Measurements from ENCODE around the gene FYB1.
"Not testable (repeated sequence)": the region's sequence is repeated elsewhere in the genome, so short reads cannot be mapped to it uniquely, and the experiment has no call there.

The FYB1 gene

GRCh38 chr5:39225405-39226099 is 6.2 kb upstream of the FYB1 start:
- no peak for DNase-seq

GRCh38 chr5:39224196-39224761 is 4.9 kb upstream of the FYB1 start:
- DNase-seq: no peak

DNA sequence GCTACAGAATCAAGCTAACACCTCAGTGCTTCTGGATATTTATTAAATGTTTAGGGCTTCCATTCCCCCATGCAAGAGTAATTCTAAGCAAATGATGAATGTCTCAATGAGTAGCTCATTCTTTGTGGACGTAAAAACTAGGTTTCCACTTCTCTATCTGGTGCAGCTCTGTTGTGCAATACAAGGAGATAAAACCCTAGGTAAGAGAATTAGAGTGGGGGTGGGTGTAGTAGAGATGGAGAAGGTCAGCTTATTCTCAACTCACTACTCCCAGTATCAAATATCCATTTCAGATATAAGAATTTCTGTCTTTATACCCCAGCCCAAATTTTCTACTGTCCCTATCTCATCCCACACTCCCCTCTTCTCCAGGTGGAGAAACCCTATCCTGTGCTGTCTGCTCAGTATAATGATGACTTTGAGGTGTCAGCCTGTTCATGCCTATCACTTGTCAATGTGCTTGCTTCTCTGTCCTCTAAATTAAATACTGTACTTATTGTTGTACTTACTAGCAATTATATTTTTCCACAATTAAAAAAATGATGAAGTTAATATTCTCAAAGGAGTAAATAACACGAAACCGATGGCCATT is 4.3 kb upstream of the FYB1 start:
- no peak for DNase-seq

GRCh38 chr5:39221671-39222070 is 2.3 kb upstream of the FYB1 start:
- DNase-seq: not testable (repeated sequence)

DNA sequence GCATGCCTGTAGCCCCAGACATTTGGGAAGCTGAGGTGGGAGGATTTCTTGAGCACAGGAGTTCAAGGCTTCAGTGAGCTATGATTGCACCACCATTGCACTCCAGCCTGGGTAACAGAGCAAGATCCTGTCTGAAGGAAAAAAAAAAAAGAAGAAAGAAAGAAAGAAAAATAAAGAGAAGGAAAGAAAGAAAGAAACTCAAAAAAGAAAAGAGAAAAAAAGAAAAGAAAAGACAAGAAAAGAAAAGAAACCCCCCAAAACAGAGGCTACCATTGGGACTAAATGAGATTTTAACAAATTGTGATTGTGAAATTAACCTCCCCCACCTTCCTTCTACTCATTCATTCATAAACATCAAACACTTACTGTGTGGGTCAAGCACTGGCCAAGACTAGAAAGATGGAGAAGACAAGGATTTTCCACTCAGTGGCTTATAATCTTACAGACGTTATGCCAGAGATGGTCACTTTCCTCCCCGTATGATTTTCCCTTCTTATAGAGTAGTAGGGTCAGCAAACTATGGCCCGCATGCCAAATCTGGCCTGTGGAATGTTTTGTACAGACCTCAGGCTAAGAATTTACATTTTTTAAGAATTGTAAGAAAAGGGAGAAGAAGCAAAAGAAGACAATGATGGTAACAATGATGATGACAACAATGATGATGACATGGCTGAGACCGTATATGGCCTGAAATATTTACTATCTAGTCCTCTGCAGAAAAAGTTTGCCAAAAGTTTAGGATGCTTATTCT is 1.1 kb upstream of the FYB1 start:
- no peak for DNase-seq

- DNase-seq: no peak
Observed at GRCh38 chr5:39218482-39219402, 621 bp downstream of the FYB1 start.

DNA sequence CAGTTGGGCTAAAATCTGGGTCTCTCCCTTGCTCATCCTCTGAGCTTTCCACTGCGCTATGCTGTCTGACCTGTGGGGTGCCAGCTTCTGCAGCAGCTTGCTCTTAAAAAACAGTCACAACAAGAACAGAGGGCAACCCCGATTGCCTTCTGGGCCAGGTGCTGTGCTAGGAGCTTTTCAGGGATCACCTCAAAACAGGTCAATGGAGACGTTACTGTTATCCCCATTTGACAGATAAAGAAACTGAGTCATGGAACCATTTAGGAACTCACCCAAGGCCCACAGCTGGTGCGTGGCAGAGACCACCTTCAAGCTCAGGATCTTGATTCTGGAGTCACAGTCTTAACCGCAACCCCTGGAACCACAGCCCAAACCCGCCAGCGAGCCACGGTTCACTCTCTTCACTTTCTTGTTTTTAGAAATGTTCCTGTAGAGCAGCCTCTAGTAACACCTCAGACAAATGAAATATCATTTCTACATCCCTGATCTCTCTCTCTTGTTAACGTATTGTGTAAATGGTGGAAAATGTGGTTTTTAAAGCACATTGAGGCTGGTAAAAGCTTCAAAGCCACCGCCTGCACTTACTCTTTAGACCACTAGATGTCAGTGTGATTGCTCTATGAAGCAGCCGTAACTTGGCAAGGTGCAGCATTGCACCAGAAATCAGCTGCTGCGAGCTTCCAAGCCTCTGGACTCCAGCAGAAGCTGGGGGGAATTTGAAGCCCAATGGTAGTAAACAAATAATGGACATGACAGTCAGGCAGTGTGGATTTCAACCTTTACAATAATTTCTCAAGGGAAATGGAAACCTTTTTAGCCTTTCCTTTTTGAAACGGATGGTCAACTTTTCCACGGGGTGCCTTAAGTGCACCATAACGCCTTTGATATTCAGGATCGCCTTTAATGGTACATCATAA is 1.7 kb downstream of the FYB1 start:
- DNase-seq: no peak

DNA sequence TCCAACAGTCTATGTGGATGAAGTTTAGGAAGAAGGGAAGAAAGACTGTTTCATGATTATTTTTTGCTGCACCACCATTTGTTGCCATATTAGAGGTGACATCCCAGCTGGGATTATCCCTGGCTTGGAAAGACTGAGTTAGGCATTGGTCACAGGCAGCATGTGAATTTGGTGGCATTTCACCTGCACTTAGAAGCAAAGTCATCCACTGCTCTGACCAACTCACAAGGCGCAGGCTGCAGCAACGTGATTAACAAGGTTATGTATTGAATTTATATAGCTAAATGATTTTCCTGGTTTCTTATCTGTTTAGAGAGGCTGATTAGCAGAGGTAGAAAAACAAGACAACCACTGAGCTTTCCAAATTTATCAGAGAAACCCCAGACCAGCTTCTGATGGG is 2.7 kb downstream of the FYB1 start:
- DNase-seq: no peak

DNA sequence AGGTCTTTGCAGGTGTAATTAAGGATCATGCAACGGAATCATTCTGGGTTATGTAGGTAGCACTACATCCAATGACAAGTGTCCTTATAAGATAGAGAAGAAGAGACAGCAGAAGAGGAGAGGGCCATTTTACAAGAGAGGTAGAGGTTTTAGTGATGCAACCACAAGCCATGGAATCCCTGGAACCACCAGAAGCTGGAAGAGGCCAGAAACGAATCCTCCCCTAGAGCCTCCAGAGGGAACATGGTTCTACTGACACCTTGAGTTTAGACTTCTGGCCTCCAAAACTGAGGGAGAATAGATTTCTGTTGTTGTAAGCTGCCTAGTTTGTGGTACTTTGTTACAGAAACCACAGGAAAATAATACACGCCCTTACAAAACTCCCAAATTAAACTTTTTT is 3.5 kb downstream of the FYB1 start:
- DNase-seq: no peak

GRCh38 chr5:39214912-39215709 is 4.3 kb downstream of the FYB1 start:
- DNase-seq: no peak

GRCh38 chr5:39213447-39214207 is 5.7 kb downstream of the FYB1 start:
- DNase-seq: no peak

- DNase-seq: no peak
Observed at GRCh38 chr5:39211773-39212172, 7.6 kb downstream of the FYB1 start.

- no peak for DNase-seq
Observed at GRCh38 chr5:39209924-39210323, 9.4 kb downstream of the FYB1 start.

- DNase-seq: no peak
Observed at GRCh38 chr5:39208471-39208870, 10.9 kb downstream of the FYB1 start.

DNA sequence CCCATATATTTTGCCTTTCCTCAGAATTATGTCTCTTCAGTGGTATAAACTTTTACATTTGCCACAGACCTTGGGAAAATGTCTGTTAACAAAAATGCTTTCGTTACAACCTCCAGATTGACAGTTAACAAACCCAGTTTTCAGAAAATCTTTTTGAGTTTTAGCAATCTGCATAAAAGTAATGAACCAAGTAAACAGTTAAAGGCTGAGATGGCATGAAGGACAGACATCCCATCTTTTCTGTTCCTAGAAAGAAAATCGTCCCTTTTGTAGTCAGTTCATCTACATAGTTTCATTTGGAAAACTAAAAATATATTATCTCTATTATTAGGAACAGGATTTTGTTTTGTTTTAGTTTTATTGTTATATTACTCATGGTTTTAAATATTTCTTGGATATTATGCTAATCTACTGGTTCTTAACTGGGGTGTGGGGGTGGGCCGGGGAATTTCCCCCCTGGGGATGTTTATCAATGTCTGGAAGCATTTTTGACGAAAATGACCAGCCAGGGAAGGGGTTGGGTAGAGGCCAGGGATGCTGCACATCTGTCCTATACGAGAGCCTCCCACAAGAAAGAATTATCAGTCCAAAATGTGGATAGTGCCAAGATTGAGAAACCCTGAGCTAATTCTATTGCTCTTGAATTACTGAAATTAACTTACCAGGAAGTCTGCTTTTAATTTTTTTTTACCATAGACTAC is 11.9 kb downstream of the FYB1 start:
- no peak for DNase-seq

GRCh38 chr5:39206630-39207321 is 12.6 kb downstream of the FYB1 start:
- DNase-seq: no peak

DNA sequence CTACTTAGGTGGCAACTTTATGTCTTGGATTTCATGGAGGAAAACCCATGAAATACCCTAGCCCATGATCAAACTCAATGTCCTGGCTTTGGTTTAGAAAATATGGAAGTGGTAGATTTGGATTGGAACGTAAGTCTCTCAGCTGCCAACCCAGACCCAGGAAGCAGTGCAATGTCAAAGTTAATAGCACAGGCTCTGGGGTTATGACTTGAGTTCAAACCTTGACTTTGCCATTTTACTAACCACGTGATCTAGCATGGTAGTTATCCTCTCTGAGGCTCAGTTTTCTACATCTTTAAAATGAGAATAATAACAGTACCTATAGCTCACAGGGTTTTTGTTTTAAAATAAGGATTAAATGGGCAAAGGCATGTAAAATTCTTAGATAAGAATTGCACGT is 13.8 kb downstream of the FYB1 start:
- no peak for DNase-seq

DNA sequence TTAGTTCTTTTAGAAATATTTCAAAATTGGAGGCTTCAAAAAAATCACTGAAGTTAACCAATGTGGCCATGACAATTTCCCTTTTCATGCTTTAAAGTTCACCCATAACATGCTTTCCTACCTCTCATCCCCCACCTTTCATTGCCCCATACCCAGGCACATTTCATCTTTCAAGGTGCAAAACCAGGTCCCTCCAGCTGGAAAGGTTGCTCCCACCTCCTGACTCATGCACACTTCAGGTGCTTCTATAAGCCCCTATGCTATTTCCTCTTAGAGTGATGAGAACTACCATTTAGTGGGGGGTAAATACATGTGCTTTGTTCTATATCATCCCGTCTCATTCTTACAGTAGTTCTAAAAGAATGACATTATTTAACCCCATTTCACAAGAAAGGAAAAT is 15.4 kb downstream of the FYB1 start:
- DNase-seq: no peak

Data from GOT3 (cell line).